Jurkat, Clone E6-1 (cell line): ENCODE data around the gene KCP.

Experiments used
- DNase-seq: peaks from one replicate; pipeline ENCODE4 v3.0.0-alpha.2; 2011; ENCODE audit warnings: low read depth, low spot score
- H3K4me3 ChIP-seq: 2 replicates; pipeline ENCODE4 v1.5.1; 2011; ENCODE audit warnings: mild to moderate bottlenecking, low read length, control low read depth, moderate library complexity

KCP gene

GRCh38 chr7:128880791-128881457 is 29.6 kb downstream of the KCP start:
- H3K4me3 ChIP-seq: no peak overlapping the region
- DNase-seq: no peak

GRCh38 chr7:128879939-128880746 is 30.4 kb downstream of the KCP start:
- no peak overlapping the region for H3K4me3 ChIP-seq
- DNase-seq: no peak

GRCh38 chr7:128879461-128879938 is 31.0 kb downstream of the KCP start:
- no peak for DNase-seq
- H3K4me3 ChIP-seq: no peak overlapping the region

GRCh38 chr7:128878226-128879105 is 32.0 kb downstream of the KCP start:
- H3K4me3 ChIP-seq: no peak overlapping the region

GRCh38 chr7:128877756-128878120 is 32.8 kb downstream of the KCP start:
- H3K4me3 ChIP-seq: 0 out of 2 replicates have a peak overlapping the region, but pooled peaks have one; percentile 9
- no peak for DNase-seq

More at GRCh38 chr7:128878226-128879105, 32.0 kb downstream of the KCP start:
- no peak for DNase-seq

GRCh38 chr7:128876978-128877755 is 33.3 kb downstream of the KCP start:
- no peak overlapping the region for H3K4me3 ChIP-seq
- no peak for DNase-seq

- DNase-seq: no peak
- no peak overlapping the region for H3K4me3 ChIP-seq
Observed at GRCh38 chr7:128876586-128876977, 33.9 kb downstream of the KCP start.

- no peak for DNase-seq
- no peak overlapping the region for H3K4me3 ChIP-seq
Observed at GRCh38 chr7:128876127-128876526, 34.4 kb downstream of the KCP start.

GRCh38 chr7:128875523-128875948 is 35.0 kb downstream of the KCP start:
- H3K4me3 ChIP-seq: no peak overlapping the region
- DNase-seq: no peak

GRCh38 chr7:128874140-128875031 is 36.1 kb downstream of the KCP start:
- no peak for DNase-seq

GRCh38 chr7:128873234-128873633 is 37.3 kb downstream of the KCP start:
- DNase-seq: no peak
- H3K4me3 ChIP-seq: no peak overlapping the region

More at GRCh38 chr7:128874140-128875031, 36.1 kb downstream of the KCP start:
- no peak overlapping the region for H3K4me3 ChIP-seq

GRCh38 chr7:128872394-128872824 is 38.1 kb downstream of the KCP start:
- H3K4me3 ChIP-seq: no peak overlapping the region
- no peak for DNase-seq

GRCh38 chr7:128871050-128871449 is 39.5 kb downstream of the KCP start:
- no peak overlapping the region for H3K4me3 ChIP-seq
- no peak for DNase-seq

- no peak for DNase-seq
- peak overlapping the region; percentile 47 for H3K4me3 ChIP-seq
Observed at GRCh38 chr7:128869944-128870285, 40.6 kb downstream of the KCP start.

- DNase-seq: no peak
- peak overlapping the region; percentile 47 for H3K4me3 ChIP-seq
Observed at GRCh38 chr7:128869138-128869943, 41.2 kb downstream of the KCP start.

GRCh38 chr7:128868624-128869137 is 41.8 kb downstream of the KCP start:
- DNase-seq: no peak
- H3K4me3 ChIP-seq: no peak overlapping the region
